ENCODE measurements around the gene DMRTC2.

DMRTC2 gene

GRCh38 chr19:41890936-41891335 is 46.1 kb downstream of the DMRTC2 start:
- no peak for DNase-seq (ENCODE audit: low spot score)

DNA sequence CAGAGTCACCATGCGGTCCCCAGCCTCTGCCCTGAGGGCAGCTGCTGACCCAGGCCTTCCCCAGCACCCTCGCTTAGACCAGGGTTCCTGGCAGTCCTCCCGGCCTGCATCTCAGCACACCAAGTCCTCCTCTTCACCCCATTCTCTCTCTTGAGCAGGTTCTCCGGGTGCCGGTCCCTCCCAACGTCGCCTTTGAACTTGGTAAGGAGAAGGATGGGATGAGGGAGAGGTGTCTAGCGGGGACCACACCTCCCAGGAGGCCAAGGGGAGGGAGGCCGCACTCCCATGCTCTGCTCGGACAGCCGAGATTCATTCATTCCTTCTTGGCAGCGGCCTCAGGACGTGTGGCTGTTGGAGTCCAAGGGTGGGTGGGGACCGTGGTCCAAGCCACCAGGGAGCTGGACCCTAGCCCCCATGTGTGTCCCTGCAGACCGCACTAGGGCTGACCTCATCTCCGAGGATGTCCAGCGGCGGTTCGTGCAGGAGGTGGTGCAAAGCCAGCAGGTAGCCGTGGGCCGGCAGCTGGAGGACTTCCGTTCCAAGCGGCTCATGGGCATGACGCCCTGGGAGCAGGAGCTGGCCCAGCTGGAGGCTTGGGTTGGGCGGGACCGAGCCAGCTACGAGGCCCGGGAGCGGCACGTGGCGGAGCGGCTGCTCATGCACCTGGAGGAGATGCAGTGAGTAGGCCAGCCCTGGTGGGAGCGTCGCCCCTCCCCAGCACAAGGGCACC is 47.5 kb downstream of the DMRTC2 start:
- DNase-seq (ENCODE audit: low spot score) = no peak

DNA sequence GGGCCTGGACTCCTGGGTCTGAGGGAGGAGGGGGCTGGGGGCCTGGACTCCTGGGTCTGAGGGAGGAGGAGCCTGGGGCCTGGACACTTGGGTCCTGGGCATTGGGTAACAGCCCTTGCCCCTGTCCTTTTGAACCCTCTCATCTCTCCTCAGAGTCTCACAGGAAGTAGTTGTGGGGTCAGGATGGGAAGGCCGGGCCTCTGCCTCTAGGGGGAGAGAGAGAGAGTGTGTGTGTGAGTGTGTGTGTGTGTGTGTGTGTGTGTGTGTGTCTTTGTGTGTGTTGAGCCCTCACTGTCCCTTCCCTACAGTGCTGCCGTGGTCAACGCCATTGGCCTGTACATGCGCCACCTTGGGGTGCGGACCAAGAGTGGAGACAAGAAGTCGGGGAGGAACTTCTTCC is 49.1 kb downstream of the DMRTC2 start:
- DNase-seq (ENCODE audit: low spot score) = no peak

- no peak for DNase-seq (ENCODE audit: low spot score)
Measured at GRCh38 chr19:41894350-41894749, 49.5 kb downstream of the DMRTC2 start.

GRCh38 chr19:41895745-41896580 is 51.1 kb downstream of the DMRTC2 start:
- no peak for DNase-seq (ENCODE audit: low spot score)

DNA sequence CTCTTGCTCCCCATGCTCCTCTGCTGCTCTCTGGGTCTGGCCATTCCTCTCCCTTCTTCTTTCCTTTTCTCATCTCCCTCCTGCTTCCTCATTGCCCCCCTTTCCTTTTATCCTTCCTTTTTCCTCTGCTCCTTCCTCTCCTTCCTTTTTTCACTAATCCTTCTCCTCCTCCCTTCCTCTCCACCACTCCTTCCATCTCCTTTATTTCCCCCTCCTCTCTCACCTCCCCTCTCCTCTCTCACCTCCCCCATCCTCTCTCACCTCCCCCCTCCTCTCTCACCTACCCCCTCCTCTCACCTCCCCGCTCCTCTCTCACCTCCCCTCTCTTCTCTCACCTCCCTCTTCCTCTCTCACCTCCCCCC is 51.7 kb downstream of the DMRTC2 start:
- no peak for DNase-seq (ENCODE audit: low spot score)

DNA sequence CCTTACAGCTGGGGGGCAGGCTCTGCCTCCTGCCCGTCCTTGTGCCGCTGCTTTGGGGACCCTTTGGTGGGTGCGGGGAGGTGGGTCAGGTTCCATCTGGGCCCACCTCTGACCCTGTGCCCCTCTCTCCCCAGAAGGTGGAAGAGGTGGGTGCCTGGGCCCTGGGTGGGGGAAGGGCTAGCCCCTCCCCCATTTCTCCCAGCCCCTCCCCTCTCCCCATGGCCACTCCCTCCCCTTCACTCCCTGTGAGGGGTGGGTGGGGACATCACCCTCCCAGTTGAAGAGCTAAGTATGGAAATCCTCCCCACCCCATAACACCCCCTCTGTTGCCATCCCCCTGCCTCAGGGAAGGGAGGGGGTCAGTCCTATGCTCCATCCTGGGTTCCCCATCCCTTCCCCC is 52.3 kb downstream of the DMRTC2 start:
- DNase-seq (ENCODE audit: low spot score) = no peak

DNA sequence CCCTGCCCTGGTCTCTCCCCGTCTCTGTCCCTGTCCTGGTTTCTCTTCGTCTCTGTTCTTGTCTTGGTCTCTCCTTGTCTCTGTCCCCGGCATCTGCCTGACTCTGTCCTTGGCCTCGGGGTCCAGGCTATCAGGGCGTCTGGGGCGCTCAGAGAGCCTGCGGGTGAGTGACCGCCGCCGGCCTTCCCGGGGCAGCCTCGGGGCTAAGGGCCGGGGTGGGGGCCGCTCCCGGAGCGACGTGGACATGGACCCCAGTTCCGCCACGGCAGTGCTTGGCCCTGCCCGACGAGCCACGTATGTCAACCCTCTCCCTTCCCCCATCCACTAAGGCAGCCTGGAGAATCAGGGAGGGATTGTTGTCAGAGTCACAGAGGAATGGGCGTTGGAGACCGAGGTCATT is 53.0 kb downstream of the DMRTC2 start:
- no peak for DNase-seq (ENCODE audit: low spot score)

- no peak for DNase-seq (ENCODE audit: low spot score)
Measured at GRCh38 chr19:41898235-41898634, 53.4 kb downstream of the DMRTC2 start.
